CD4-positive, alpha-beta T cell (primary cell): ENCODE results near the gene TEX29. TPM values are rescaled to one million over a fixed set of nuclear protein-coding genes. Genes with fewer than 3 reads are reported as not detected.

Experiments used
- ATAC-seq: fragments of 200-7000 bp; cut with Tn5 transposase; one replicate; pipeline ENCODE4 v1.10.0; 2022; ENCODE audit warnings: mild to moderate bottlenecking; ENCODE audit not compliant: poor library complexity
- CTCF ChIA-PET: fragments of 350-600 bp; sonication (Branson Sonifier 250); formaldehyde crosslinking; loops from one replicate; lab custom pipeline; 2021; ENCODE audit warnings: antibody characterized with exemption, inconsistent platforms; lab: Charles Lee
- POLR2A ChIA-PET: fragments of 350-600 bp; sonication (Branson Sonifier 250); formaldehyde crosslinking; loops from one replicate; lab custom pipeline; 2021; ENCODE audit warnings: antibody characterized with exemption, inconsistent platforms; lab: Charles Lee
- DNase-seq, 14 experiments: peaks; one replicate each; pipeline ENCODE4 v3.0.0-alpha.2; 2013 to 2020; ENCODE audit warnings: mixed read lengths in 2 of 14
- H3K27ac ChIP-seq, 2 donors: one replicate each; pipeline versions ENCODE4 v1.5.1 to v1.7.0; 2013; ENCODE audit warnings: low read length in 2 of 2, low read depth in 1 of 2, mild to moderate bottlenecking in 1 of 2
- H3K27me3 ChIP-seq, 2 experiments: 1 replicate in 1 of 2; 2 replicates in 1 of 2; pipeline versions ENCODE4 v1.6.1 to v1.7.0; 2013; ENCODE audit warnings: low read length in 2 of 2, control low read depth in 1 of 2, mild to moderate bottlenecking in 1 of 2, moderate library complexity in 1 of 2; ENCODE audit not compliant: insufficient read depth in 2 of 2, control insufficient read depth in 1 of 2
- H3K36me3 ChIP-seq: one replicate; pipeline ENCODE4 v1.6.1; 2013; ENCODE audit warnings: low read length, control low read depth; ENCODE audit not compliant: insufficient read depth
- H3K4me1 ChIP-seq: one replicate; pipeline ENCODE4 v1.6.1; 2013; ENCODE audit warnings: low read length, control low read depth; ENCODE audit not compliant: insufficient read depth
- H3K4me3 ChIP-seq: one replicate; pipeline ENCODE4 v1.5.1; 2013; ENCODE audit warnings: mild to moderate bottlenecking, low read length, moderate library complexity
- H3K9me3 ChIP-seq, 2 experiments: 1 replicate in 1 of 2; 2 replicates in 1 of 2; pipeline versions ENCODE4 v1.6.1 to v1.7.0; 2013; ENCODE audit warnings: low read length in 2 of 2, mild to moderate bottlenecking in 2 of 2, control low read depth in 1 of 2, moderate library complexity in 1 of 2; ENCODE audit not compliant: control insufficient read depth in 1 of 2, insufficient read depth in 1 of 2
- H3K27ac Mint-ChIP-seq: one replicate; pipeline ENCODE4 v1.8.0; 2020; ENCODE audit warnings: mixed read lengths
- H3K27me3 Mint-ChIP-seq: one replicate; pipeline ENCODE4 v1.8.0; 2021; ENCODE audit warnings: mixed read lengths
- H3K36me3 Mint-ChIP-seq: one replicate; pipeline ENCODE4 v1.8.0; 2021; ENCODE audit warnings: low read depth, mixed read lengths
- H3K4me1 Mint-ChIP-seq: one replicate; pipeline ENCODE4 v1.8.0; 2021; ENCODE audit warnings: low read depth, mixed read lengths
- H3K4me3 Mint-ChIP-seq: one replicate; pipeline ENCODE4 v1.8.0; 2020; ENCODE audit warnings: mild to moderate bottlenecking, mixed read lengths
- H3K9me3 Mint-ChIP-seq: one replicate; pipeline ENCODE4 v1.8.0; 2020; ENCODE audit warnings: mixed read lengths
- intact Hi-C, 2 experiments: fragments of 100-400 bp; cut with DNase I in 1 of 2; cut with micrococcal nuclease in 1 of 2; formaldehyde crosslinking; loops; one replicate each; pipeline versions ENCODE4 v1.15.1 to v1.9.0; 2023 to 2025; cut with DNase I, micrococcal nuclease
- total RNA-seq, 174 experiments: library from RNA in 2 of 174; stranded (reverse) in 2 of 174; gene quantifications; one replicate each; pipeline ENCODE4 v1.2.3 and lab custom pipeline; 2021 to 2026
- TF ChIP-seq, protein P1 (sequence below): fragments of 200-600 bp; IDR thresholded peaks from one replicate; pipeline ENCODE4 v1.8.0; 2022; ENCODE audit warnings: antibody characterized with exemption, mild to moderate bottlenecking

Gene TEX29
- total RNA-seq, 2 experiments from 2014 or later = 0.52 to 1.0 TPM

- Mint-ChIP-seq H3K4me3 (no peak overlapping the region), H3K4me1 (no peaks in the 10 kb centered on the region), H3K27ac (no peak overlapping the region), H3K27me3 (no peaks in the 10 kb centered on the region), H3K36me3 (peaks cover 97% of the 10 kb centered on the region), H3K9me3 (no peaks in the 10 kb centered on the region)
- H3K27ac ChIP-seq = no peak overlapping the region
- H3K4me3 ChIP-seq = no peak overlapping the region
- no peaks in the 10 kb centered on the region for H3K4me1 ChIP-seq
- H3K27me3 ChIP-seq = no peaks in the 10 kb centered on the region
- ChIA-PET POLR2A (no interaction called here), CTCF (no interaction called here)
- intact Hi-C loops = no loop called here
- H3K36me3 ChIP-seq = peaks cover 84% of the 10 kb centered on the region
- DNase-seq (no peak), ATAC-seq (no peak)
- TF ChIP-seq, protein P1, sequence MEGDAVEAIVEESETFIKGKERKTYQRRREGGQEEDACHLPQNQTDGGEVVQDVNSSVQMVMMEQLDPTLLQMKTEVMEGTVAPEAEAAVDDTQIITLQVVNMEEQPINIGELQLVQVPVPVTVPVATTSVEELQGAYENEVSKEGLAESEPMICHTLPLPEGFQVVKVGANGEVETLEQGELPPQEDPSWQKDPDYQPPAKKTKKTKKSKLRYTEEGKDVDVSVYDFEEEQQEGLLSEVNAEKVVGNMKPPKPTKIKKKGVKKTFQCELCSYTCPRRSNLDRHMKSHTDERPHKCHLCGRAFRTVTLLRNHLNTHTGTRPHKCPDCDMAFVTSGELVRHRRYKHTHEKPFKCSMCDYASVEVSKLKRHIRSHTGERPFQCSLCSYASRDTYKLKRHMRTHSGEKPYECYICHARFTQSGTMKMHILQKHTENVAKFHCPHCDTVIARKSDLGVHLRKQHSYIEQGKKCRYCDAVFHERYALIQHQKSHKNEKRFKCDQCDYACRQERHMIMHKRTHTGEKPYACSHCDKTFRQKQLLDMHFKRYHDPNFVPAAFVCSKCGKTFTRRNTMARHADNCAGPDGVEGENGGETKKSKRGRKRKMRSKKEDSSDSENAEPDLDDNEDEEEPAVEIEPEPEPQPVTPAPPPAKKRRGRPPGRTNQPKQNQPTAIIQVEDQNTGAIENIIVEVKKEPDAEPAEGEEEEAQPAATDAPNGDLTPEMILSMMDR = no peak
- H3K9me3 ChIP-seq = no peaks in the 10 kb centered on the region
These were observed 41.4 kb upstream of the TEX29 start for GRCh38 chr13:111278743-111279652.

DNA sequence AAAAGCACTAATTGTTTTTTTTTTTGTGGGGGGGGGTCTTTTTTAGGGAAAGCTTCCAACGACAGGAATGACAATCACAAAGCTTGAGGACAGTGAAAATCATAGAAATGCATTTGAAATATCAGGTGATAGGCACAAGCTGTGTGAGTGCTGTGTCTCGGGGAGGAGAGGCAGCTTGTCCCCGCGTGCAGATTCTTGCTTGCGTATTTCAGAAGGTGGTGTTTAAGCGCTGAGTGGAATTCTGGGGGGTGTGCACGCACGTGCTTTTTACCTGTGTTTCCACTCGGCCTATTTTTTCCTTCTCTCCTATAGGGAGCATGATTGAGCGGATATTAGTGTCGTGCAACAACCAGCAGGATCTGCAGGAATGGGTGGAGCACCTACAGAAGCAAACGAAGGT lies 40.2 kb upstream of the TEX29 start:
- ATAC-seq (no peak), DNase-seq (no peak)
- peaks cover 90% of the 10 kb centered on the region for H3K36me3 ChIP-seq
- Mint-ChIP-seq H3K4me1 (no peaks in the 10 kb centered on the region), H3K4me3 (no peak overlapping the region), H3K27ac (no peak overlapping the region), H3K9me3 (no peaks in the 10 kb centered on the region), H3K36me3 (peaks cover 97% of the 10 kb centered on the region), H3K27me3 (no peaks in the 10 kb centered on the region)
- H3K27ac ChIP-seq = no peak overlapping the region
- ChIA-PET CTCF (no interaction called here), POLR2A (no interaction called here)
- no peaks in the 10 kb centered on the region for H3K9me3 ChIP-seq
- H3K4me1 ChIP-seq = no peaks in the 10 kb centered on the region
- H3K4me3 ChIP-seq = no peak overlapping the region
- TF ChIP-seq, protein P1 = no peak
- H3K27me3 ChIP-seq = no peaks in the 10 kb centered on the region
- intact Hi-C loops = no loop called here

DNA sequence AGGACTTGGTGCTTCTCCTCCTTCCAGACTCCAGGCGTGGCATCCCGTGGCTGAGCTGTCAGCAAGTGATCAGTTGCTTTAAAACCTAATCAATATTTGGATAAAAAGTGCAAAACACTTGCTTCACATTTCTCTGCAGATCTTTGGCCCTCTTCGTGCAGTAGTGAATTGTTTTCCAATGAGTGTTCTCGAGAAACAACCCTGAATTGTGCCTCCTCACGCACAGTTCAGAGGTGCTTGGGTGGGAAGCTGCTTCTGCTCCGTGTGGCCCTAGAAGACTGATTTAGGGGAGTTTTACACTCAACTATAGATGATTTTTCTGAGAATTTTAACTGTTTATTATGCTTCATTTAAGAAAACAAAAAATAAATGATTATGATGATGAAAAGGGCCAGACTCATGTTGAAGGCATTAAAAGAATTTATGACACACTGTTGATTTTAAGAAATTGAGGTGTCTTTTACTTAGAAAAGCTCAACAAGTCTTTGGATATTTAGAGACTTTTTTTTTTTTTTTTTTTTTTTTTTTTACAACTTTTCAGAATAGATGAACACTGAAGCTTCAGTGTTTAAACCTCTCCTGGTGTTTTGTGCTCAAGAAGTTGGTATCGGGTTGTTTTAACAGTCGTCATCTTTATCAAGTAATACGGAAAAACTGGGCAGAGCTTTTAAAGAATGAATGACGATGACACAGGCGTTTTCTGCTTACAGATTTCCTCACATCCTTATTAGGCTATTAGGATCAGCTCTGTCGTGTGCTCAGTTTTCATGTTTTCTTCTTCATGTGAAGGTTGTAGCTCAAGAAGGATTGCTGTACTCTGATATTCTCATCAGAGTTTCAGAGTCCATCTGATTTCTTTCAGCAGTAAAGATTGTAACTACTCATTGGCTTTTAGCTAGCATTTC lies 39.5 kb upstream of the TEX29 start:
- TF ChIP-seq, protein P1 = no peak
- Mint-ChIP-seq H3K27me3 (no peaks in the 10 kb centered on the region), H3K9me3 (no peaks in the 10 kb centered on the region), H3K27ac (no peak overlapping the region), H3K36me3 (peaks cover 97% of the 10 kb centered on the region), H3K4me1 (no peaks in the 10 kb centered on the region), H3K4me3 (no peak overlapping the region)
- ChIA-PET POLR2A (interaction anchor here (0.7 kb wide), 1 partner anchor 26 kb away, joined by 4 read pairs; no protein-coding TSS in a partner anchor), CTCF (interaction anchor here (0.5 to 0.6 kb wide), 2 partner anchors 208 to 369 kb away, joined by 3 to 4 read pairs; no protein-coding TSS in a partner anchor)
- Histone ChIP-seq H3K4me3 (no peak overlapping the region), H3K36me3 (peaks cover 90% of the 10 kb centered on the region), H3K4me1 (no peaks in the 10 kb centered on the region), H3K27me3 (no peaks in the 10 kb centered on the region), H3K9me3 (no peaks in the 10 kb centered on the region), H3K27ac (no peak overlapping the region)
- no peak for ATAC-seq
- no peak for DNase-seq
- intact Hi-C loops = no loop called here
